ENCODE data around the gene CPA5.
"Not testable (repeated sequence)": the region's sequence is repeated elsewhere in the genome, so short reads cannot be mapped to it uniquely, and the experiment has no call there.

The CPA5 gene

GRCh38 chr7:130358471-130358870 lies 13.9 kb downstream of the CPA5 start:
- DNase-seq (ENCODE audit: low spot score) = no peak

- DNase-seq (ENCODE audit: low spot score) = no peak
Measured at GRCh38 chr7:130359276-130359857, 14.8 kb downstream of the CPA5 start.

GRCh38 chr7:130360518-130360917 lies 15.9 kb downstream of the CPA5 start:
- no peak for DNase-seq (ENCODE audit: low spot score)

- DNase-seq (ENCODE audit: low spot score) = no peak
Measured at GRCh38 chr7:130361681-130362080, 17.1 kb downstream of the CPA5 start.

- DNase-seq (ENCODE audit: low spot score) = no peak
Measured at GRCh38 chr7:130362251-130362816, 17.7 kb downstream of the CPA5 start.

- DNase-seq (ENCODE audit: low spot score) = no peak
Measured at GRCh38 chr7:130363026-130363847, 18.6 kb downstream of the CPA5 start.

GRCh38 chr7:130364451-130364850 lies 19.8 kb downstream of the CPA5 start:
- DNase-seq (ENCODE audit: low spot score) = no peak

GRCh38 chr7:130365088-130365487 lies 20.5 kb downstream of the CPA5 start:
- DNase-seq (ENCODE audit: low spot score) = peak; percentile 19

GRCh38 chr7:130365511-130366441 lies 21.2 kb downstream of the CPA5 start:
- peak; percentile 97 for DNase-seq (ENCODE audit: low spot score)

GRCh38 chr7:130366564-130366963 lies 21.9 kb downstream of the CPA5 start:
- DNase-seq (ENCODE audit: low spot score) = no peak

- DNase-seq (ENCODE audit: low spot score) = no peak
Measured at GRCh38 chr7:130367088-130367755, 22.6 kb downstream of the CPA5 start.

- DNase-seq (ENCODE audit: low spot score) = no peak
Measured at GRCh38 chr7:130367836-130368746, 23.5 kb downstream of the CPA5 start.

- no peak for DNase-seq (ENCODE audit: low spot score)
Measured at GRCh38 chr7:130369110-130369711, 24.6 kb downstream of the CPA5 start.

GRCh38 chr7:130369831-130370550 lies 25.4 kb downstream of the CPA5 start:
- DNase-seq (ENCODE audit: low spot score) = no peak

- DNase-seq (ENCODE audit: low spot score) = no peak
Measured at GRCh38 chr7:130371046-130371445, 26.4 kb downstream of the CPA5 start.

- DNase-seq (ENCODE audit: low spot score) = no peak
Measured at GRCh38 chr7:130372402-130373165, 28.0 kb downstream of the CPA5 start.

GRCh38 chr7:130374507-130374906 lies 29.9 kb downstream of the CPA5 start:
- no peak for DNase-seq (ENCODE audit: low spot score)

GRCh38 chr7:130376461-130376860 lies 31.8 kb downstream of the CPA5 start:
- DNase-seq (ENCODE audit: low spot score) = not testable (repeated sequence)

All from SK-N-DZ (cell line).